HG03442 (cell line): ENCODE measurements around the gene C1QTNF5.

Experiments used
- ATAC-seq: cut with Tn5 transposase; IDR thresholded peaks from one replicate; pipeline ENCODE4 v1.9.1; 2021; ENCODE audit warnings: mild to moderate bottlenecking, moderate library complexity; ENCODE audit not compliant: unreplicated experiment

The C1QTNF5 gene

DNA sequence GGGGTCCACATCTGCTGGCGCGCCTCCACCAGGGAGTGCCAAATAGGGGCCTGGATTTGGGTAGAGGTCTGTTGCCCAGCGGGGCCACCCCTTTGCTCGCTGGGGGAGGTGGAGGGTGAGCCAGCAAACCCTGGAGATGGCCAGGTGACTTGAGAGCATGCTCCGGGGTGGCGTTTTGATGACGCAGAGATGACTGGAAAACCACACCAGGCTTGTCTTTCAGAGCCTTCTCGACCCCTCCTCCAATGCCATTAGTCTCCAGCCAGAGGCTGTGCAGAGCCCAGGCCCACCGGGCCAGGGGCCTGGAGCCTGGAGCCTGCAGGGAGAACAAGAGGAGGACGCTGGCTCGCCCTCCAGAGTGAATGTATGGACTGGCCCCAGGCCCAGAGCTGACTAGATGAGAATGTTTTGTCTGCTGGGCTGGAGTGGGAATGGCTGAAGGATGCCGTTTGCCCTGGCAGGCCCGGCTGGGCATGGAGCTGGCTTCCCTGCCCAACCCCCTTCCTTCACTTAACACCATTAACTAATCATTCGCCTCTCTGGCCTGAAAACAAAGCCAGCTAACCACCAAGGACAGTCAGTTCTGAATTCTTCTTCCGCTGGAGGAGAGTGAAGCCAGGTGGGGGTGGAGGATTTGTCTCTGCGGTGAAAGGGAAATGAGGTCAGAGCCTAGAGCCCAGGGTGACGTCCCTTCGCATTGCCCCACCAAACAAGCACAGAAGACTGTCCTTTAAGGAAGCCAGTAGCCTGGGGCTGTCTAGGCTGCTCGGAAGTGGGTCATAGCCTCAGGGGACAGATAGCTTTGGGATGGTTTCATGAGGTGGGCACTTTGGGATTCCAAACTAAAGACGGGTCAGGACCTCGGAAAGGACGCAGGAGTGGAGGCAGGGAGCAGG is 22.2 kb downstream of the C1QTNF5 start:
- no peak for ATAC-seq

DNA sequence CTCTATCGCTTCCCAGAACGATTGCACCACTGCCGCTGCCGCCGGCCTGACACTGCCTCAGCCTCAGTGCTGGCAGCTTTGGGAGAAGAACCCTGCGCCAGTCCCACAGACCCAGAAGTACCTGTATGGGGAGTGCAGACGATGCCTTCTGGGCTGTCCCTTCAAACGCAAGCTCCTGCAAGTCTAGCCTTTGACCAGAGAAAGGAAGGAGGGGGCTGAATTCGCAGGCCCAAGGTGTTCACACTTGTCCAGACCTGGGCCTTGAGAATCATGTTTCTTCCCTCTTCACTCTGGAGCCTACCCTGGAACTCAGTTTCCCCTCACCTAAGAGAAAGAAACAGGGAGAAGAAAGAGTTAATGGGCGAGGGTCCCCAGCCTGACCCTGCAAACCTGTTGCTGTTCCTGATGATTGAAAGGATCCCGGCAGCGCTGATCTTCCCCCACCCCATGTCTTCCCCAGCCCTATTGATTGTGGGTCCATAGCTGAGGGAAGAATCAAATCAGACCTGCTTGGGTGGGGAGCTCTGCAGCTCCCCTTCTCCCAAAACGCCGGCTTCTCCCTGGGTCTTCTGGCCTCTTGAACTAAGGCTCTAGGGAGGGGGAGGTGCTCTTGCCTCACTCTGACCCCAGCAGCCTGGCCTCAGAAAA is 23.0 kb downstream of the C1QTNF5 start:
- no peak for ATAC-seq

DNA sequence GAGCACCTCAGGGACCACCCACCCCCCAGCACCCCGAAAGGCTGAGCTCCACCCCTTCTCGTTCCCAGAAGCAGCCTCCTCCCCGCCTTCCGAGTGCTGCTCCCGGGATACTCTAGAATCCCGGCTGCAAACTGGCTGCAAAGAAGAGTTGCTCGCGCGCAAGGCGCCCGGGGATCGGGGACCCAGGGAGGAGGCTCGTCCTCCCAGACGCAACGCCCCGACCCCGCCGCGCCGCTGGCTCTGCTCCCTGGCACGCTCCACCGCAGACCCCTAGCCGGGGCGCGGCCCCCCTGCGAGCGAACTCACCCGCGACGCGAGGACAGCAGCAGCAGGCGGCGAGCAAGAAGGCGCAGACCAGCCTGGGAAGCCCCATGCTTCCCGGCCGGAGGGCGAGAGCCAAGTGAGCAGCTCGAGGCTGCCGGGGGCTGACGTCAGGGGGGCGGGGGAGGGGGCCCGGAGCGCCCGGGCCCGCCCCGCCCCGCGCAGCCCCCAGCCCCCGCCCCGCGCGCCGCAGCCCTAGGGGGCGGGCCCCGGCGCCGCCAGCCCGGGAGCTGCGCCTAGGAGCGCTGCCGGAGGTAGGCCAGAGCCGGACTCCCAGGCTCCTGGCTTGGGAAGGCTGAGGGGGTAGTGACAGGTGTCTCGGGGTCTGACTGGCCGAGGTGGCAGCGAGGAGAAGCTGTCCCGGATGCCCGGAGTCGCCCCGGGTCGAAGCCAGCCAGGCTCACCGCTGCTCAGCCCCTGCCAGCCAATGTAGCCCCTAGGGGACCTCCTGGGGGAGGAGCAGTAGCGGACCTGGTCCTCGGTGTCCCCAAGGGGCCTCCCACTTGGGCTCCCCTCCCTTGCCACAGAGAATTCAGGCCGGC is 23.7 kb downstream of the C1QTNF5 start, which contains the start of gene MCAM:
MCAM (minus strand) TSS at position 402 of the 863 bp plus-strand sequence; CDS start at position 373, 29 bp downstream.
- no peak for ATAC-seq

DNA sequence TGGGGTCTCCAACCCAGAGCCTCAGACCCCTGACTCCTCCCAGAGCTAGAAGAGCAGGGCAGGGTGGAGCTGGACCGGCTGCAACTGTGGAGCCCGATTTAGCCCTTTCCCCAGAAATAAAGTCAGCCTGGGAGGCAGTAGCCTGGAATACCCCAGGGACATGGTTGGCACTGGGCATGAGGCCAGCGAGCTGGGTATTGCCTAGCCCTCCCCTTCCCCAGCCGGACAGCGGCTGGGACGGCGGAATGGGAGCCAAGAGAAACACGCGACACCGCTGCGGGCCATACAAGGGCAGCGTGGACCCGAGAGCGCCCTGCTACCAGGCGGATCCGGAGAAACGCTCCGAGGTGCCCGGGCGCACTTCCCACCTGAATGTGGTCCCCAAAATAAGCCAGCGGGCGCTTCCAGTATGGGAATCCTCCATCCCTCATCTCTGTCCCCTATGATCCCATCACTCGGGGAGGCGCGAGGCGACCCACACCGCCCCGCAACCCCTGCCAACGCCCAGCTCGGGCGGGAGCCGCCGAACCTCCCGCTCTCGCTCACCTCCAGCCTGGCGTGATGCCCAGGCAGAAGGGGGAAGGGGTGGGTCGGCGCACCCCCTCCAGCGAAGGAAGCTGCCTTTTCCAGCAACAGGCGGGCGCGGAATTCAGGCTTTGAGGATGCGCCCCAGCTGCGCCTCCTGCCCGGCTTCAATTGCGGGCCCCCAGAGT is 24.5 kb downstream of the C1QTNF5 start:
- ATAC-seq, result no peak

DNA sequence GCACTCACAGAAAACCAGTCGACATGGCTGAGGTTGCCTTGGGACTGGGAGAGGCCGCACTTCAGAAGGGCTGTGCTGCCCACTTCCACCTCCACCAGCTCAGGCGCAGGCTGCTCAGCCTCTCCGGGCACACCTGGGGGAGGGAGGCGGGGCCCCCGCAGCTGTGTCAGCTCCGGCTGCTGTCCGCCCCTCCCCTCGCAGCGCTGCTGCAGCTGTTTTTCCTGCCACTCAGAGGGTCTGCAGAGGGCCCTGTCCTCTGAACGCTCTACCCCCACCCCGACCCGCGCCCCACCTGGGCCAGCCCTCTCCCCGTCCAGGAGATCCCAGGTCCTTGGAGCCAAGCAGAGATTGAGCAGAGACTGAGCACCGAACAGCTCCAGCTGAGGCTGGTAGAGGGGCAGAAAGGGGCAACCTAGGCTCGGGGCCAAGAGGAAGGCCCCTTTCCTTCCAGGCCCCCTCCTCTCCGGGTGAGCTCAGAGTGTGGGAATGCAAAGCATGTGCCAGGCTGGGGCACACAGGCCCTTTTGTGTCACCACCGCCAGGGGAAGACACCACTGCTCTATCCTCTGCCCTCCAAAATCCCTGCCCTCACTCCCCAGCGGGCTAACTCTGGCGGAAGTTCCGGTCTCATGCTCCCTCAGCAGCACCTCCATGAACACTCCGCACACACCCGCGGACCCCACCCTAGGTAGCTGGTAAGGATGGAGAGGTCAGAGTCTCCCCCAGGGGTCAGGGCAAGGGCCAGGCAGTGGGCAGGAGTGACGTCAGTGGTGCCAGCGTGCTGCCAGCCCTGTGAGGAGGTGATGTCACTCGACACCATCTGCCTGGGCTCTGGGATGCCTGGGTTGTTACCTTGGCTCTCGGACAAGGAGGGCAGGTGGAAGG is 25.3 kb downstream of the C1QTNF5 start:
- no peak for ATAC-seq

DNA sequence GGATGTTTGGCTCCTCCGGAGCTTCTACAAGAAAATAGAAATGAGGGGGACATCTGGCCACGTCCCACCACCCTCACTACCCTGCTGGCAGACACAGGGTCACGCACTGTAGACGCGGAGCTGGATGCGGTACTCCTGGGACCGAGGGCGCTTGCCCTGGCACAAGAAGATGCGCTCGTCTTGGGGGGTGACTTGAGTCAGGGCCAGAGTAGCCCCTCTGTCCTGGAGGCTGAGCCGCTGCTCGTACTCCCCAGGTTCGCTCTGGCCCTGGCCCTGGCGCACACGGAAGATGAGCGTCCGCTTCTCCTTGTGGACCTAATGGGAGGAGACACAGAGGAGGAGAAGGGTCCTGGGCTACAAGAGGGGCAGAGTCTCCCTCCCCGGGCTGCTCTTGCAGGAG is 26.0 kb downstream of the C1QTNF5 start:
- ATAC-seq, result no peak

DNA sequence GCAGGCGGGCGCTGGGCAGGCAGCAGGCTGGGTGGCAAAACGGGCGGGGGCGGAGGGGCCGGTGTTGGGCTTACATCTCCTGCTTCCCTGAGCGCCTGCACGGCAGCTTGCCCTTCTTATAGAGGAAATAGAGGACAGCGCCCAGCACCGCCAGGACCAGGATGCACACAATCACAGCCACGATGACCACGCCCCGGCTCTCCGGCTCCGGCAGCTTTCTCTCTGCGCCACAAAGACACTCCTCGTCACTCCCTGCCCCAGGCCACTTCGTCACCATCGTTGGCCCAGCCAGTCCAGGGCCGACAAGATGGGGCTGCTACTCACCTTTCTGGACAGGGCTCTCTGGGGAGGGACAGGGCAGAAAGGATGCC is 30.0 kb downstream of the C1QTNF5 start:
- ATAC-seq, result no peak

DNA sequence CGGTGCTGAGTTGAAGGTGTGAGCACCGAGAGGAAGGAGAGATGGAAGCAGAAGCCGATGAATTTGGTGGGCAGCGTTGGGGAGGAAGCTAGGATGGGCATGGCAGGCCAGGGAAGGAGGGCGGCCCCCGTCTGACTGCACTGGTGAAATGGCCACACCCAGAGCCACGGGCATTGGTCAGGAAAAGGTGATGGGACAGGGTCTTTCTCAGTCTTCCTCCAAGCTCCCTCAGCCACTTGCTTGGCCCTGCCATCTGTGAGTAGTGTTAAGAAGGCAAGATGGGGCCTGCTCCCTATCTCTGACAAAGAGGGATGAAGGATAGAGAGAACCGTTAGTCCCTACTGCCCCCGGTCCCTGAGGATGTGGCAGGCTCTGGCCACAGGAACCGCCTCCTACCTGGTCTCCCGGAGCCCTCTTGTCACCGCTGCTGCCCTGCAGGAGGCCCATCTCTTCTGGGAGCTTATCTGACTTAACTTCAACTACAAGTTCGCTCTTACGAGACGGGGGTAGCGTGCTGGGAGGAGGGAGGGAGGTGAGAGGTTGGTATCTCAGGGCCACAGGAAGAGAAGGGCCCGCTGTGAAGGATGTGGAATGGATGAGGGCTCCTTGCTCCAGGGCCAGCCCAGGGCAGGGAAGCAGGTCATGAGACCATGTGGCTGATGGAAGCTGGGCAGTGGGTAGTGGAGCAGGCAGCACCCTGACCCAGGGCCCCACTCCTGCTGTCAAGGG is 30.6 kb downstream of the C1QTNF5 start:
- ATAC-seq, result no peak

DNA sequence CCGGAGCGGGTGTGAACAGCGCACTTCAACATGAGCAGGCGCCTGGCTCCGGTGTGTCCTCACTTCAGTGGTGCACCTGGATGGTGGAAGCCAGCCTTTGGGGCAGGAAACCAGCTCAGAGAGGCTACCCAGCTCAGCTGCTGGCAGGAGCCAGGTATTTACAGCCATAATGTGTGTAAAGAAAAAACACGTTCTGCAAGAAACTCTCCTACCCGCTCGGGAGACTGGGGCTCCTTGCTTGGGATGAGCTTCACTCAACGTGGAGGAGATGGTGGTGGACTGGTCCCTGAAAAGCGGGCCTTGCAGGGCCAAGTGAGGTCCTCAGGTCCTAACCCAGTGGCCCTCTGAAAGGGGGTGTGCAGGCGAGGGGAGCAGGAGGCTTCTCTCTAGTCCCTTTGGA is 31.3 kb downstream of the C1QTNF5 start:
- ATAC-seq, result no peak

DNA sequence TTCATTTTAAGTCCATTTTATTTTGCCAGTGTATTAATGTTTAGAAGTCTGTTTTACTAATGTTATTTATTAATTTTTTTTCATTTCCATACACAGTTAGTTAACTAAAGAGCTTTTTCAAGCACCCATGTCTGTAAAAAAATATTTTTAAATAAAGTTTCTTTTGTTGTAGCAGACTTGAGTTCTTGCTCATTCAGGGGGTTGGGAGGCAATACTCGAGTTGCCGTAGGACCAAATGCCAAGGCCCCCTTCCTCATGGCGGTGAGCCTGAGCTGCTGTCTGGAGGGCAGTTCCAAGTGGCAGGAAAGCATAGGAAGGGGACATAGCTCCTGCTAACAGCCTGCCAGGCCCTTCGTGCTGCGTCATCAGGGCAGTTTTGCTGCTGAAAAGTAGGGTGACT is 32.7 kb downstream of the C1QTNF5 start:
- ATAC-seq, result no peak

DNA sequence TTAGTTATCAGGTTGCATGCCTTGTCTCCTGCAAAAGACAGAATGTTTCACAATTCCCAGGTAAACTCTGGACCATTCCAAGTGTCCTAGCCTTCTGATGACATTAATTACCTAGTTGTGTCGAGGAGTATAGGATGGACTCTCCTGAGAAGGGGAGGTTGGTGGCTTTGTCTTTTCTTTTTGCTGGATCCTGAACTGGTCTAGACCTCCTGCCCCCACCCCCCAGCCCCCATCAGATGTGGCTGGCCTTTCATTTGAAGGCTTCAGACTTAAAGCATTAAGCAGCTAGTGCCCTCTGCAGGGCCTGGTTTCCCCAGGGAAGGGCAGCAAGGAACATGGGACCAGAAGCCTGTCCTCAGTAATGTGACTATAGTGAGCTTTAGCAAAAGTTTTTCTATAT is 33.5 kb downstream of the C1QTNF5 start:
- no peak for ATAC-seq

DNA sequence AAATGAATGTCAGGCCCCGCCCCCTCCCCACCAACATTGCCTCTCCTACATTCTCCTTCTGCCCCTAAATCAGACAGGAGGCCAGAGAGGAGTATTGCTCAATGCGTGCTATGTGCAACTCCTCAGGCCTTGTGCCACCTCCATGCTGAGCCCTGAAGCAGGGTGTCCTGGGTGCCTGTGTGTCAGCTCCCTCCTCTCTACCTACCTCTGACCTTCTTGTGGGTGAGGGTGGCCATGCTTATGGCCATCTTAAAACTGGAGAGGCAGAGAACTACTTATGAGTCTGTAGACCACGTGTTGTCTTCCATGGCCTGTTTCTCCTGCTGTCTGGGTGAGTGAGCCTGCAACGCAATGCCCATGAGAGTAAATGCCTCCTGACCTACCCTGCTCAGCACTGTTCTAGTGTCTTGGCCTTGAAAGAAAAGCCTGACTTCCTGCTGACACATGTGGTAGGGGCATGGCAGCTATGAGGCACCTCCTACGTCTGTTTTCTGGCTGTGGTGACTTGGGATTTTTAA is 34.3 kb downstream of the C1QTNF5 start:
- no peak for ATAC-seq

DNA sequence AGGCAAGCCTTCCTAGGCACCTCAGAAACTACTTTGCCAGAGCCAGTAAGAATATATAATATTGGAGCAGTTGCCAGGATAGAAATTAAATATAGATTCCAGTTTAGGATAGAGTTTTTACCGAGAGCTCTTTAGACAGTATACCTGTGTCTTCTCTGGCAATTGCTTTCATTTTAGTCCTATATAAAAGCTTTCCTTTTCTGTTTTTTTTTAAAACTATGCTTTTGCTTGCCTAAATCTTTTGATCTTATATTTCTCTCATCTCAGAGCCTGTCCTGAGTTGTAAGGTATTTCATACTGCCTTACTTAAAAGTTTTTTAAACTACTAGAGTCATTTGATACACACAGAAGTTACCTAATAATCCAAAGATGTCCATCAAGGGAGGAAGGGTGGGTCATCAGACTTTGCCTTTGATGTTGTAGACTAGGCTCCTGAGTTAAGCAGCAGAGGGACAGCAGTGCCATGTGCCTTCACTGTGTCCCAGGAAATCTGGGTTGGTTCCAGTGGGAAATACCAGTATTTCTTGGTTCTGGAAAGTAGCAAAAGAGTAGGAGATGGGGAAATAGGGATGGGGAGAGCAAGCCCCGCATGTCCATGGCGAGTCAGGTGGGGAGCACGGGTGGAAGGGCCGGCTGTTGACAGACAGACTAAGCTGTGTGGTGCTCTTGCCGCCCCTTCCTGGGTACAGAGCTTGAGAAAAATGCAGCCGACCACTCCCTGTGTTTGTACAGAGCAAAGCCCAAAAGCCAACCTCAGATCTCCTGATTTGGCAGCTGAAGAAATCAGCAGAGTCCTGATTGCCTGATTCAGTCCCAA is 34.9 kb downstream of the C1QTNF5 start:
- ATAC-seq, result no peak

DNA sequence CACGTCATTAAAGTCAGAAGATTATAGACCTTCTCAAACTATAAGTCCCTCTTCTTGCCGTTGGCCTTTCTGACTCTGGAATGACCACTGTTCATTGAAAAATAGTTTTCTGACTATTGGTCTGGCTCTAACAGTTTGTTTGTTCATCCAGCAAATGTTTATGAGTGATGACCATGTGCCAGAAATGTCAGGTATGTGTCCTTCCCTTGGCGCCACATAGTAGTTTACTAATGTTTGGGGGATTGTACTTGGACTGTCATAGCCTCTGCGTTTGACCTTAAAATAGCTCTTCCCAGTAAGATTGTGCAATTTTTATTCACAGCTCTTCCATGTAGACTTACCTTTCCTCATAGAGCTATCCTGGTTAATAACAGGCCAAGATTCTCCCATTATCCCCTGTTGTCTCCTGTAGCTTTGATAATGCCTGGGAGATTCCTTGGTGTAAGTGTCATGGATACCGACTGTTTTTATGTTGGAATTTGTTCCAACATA is 37.4 kb downstream of the C1QTNF5 start:
- ATAC-seq, result no peak

DNA sequence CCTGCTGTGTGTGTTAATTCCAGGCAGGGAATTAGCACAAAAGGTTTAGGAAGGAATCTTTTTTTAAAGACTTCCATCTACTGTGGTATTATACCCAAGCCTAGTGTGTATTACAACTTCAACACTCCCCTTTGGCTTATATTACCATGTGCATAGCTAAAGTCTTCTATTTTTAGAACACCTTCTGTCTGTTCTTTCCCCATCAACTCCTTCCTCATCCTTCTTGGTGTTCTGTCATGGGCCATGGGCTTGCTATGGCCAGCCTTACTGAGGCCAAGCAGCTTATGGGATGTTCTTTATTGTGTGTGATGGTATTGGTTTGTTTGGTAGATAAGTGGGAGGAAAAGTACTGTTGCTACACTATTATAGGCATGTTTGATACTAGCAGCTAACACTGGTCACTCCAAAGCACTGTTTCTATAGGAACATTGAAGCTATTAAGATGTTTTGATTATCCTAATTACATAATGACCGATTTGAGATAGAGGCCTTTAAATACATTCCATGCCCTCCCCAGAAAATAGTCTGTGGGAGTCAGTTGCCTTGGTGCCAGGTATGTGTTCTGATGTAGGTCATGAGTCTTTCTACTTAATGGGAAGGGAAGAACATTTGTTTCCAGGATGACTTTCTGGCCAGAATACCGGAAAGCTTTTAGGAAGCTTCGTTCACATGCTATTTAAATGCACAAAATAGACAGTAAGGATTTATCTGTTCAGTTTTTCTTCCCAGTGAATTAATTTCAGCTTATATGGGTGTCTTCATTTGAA is 40.3 kb downstream of the C1QTNF5 start:
- no peak for ATAC-seq

DNA sequence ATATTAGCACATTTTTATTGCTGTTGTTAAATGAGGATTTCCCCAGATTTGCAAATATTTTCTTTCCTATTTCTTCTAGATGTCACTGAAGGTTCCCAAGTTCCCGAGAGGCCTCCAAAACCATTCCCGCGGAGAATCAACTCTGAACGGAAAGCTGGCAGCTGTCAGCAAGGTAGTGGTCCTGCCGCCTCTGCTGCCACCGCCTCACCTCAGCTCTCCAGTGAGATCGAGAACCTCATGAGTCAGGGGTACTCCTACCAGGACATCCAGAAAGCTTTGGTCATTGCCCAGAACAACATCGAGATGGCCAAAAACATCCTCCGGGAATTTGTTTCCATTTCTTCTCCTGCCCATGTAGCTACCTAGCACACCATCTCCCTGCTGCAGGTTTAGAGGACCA is 41.3 kb downstream of the C1QTNF5 start:
- no peak for ATAC-seq

DNA sequence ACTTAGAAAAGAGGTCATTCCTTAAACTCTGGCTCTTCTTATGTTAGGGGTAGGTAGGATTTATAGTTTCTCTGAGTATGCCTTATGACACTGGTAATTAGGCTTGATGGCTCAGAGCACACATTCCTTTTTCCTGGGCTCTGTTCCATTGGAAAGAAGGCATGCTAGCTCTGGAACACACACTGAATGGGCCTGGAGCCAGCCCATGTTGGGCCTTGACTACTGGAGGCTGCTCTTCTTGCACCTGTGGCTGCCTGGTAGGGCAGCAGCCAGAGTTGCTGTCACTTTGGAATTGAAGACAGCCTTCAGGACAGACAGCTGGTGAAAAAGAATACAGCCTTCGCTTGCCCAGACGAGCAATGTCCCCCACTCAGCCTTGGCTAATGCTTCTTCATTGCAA is 42.0 kb downstream of the C1QTNF5 start:
- ATAC-seq, result no peak
